DOHH2 (cell line): ENCODE results near the gene ATP2A3.
A peak's percentile ranks its signal among the peaks of the same experiment; 100 is the strongest.

Source experiments
- H3F3A ChIP-seq: fragments of 200-600 bp; sonication (generic), shearing (Covaris generic); 2 replicates; pipeline ENCODE4 v1.6.0; 2016; ENCODE audit warnings: antibody characterized with exemption, mild to moderate bottlenecking; ENCODE audit not compliant: control insufficient read depth, insufficient read depth
- H3K27ac ChIP-seq: fragments of 200-600 bp; sonication (generic); 2 replicates; pipeline ENCODE4 v1.5.1; 2014; ENCODE audit warnings: low read depth, mild to moderate bottlenecking, low read length, moderate library complexity
- H3K27me3 ChIP-seq: fragments of 200-600 bp; sonication (generic); 2 replicates; pipeline ENCODE4 v1.6.1; 2014; ENCODE audit warnings: mild to moderate bottlenecking, low read length, mixed read lengths; ENCODE audit not compliant: control insufficient read depth
- H3K36me3 ChIP-seq: fragments of 200-600 bp; sonication (generic); 2 replicates; pipeline ENCODE4 v1.6.1; 2014; ENCODE audit warnings: mild to moderate bottlenecking, low read length, moderate library complexity, mixed read lengths; ENCODE audit not compliant: control insufficient read depth
- H3K4me1 ChIP-seq: fragments of 200-600 bp; sonication (generic); 2 replicates; pipeline ENCODE4 v1.6.1; 2014; ENCODE audit warnings: mild to moderate bottlenecking, low read length, mixed read lengths; ENCODE audit not compliant: control insufficient read depth
- H3K4me2 ChIP-seq: fragments of 200-600 bp; sonication (generic); 2 replicates; pipeline ENCODE4 v1.6.0; 2014; ENCODE audit warnings: mild to moderate bottlenecking, low read length, moderate library complexity
- H3K4me3 ChIP-seq: fragments of 200-600 bp; sonication (generic); 2 replicates; pipeline ENCODE4 v1.5.1; 2014; ENCODE audit warnings: mild to moderate bottlenecking, low read length, mixed read lengths
- H3K79me2 ChIP-seq: fragments of 200-600 bp; sonication (generic); 2 replicates; pipeline ENCODE4 v1.6.1; 2014; ENCODE audit warnings: mild to moderate bottlenecking, low read length, mixed read lengths; ENCODE audit not compliant: control insufficient read depth
- H3K9me2 ChIP-seq: fragments of 200-600 bp; sonication (generic); replicated peaks from 2 replicates; pipeline ENCODE4 v1.6.1; 2014; ENCODE audit warnings: mild to moderate bottlenecking, low read length, mixed read lengths; ENCODE audit not compliant: control insufficient read depth
- H3K9me3 ChIP-seq: fragments of 200-600 bp; sonication (generic); 2 replicates; pipeline ENCODE4 v1.6.1; 2014; ENCODE audit warnings: antibody characterized with exemption, low read length, mixed read lengths; ENCODE audit not compliant: control insufficient read depth, insufficient read depth
- H4K20me1 ChIP-seq: fragments of 200-600 bp; sonication (generic); 2 replicates; pipeline ENCODE4 v1.6.0; 2014; ENCODE audit warnings: low read depth, mild to moderate bottlenecking, antibody characterized with exemption, low read length, moderate library complexity; ENCODE audit not compliant: control insufficient read depth, insufficient read depth
- CTCF ChIP-seq: fragments of 200-600 bp; sonication (generic); IDR thresholded peaks from one replicate; pipeline ENCODE4 v1.5.1; 2014; ENCODE audit warnings: antibody characterized with exemption, mild to moderate bottlenecking, low read depth, low read length; ENCODE audit not compliant: poor library complexity, severe bottlenecking
- EZH2phosphoT487 ChIP-seq: fragments of 200-600 bp; sonication (generic); IDR thresholded peaks from 2 replicates; pipeline ENCODE4 v1.6.1; 2017; ENCODE audit warnings: borderline replicate concordance, mild to moderate bottlenecking, antibody characterized with exemption, low read length, moderate library complexity, mixed read lengths

The ATP2A3 gene

DNA sequence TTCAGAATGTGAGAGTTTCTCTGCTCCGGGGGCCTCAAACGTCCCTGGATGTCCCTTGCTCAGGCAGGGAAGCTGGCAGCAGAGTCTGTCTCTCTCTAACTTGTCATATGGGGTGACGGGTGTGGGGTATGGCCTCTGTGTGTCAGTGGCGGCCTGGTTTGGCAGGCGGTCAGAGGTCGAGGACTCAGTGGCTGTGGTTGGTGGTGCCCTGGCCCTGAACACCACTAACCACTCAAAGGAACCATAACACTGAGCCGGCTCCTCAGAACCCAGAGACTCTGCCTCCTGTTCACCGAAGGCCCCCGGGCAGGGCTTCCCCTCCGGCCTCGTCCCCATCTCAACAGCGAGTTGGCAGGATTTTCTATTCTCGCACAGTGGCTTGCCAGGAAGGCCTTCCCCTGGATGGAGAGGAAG is 48.6 kb downstream of the ATP2A3 start:
- Histone ChIP-seq H3K36me3 (peaks cover 4% of the 10 kb centered on the region), H3K27ac (peak overlapping the region; percentile 83), H3K4me1 (peaks cover 76% of the 10 kb centered on the region)

GRCh38 chr17:3914312-3914670 is 49.9 kb downstream of the ATP2A3 start:
- H4K20me1 ChIP-seq, result no peaks in the 10 kb centered on the region
- no peaks in the 10 kb centered on the region for H3K9me3 ChIP-seq
- peak overlapping the region; percentile 88 for H3K4me2 ChIP-seq
- H3K9me2 ChIP-seq, result no peaks in the 10 kb centered on the region
- H3K4me3 ChIP-seq, result peak overlapping the region; percentile 71
- peak overlapping the region; percentile 83 for H3K27ac ChIP-seq
- peaks cover 28% of the 10 kb centered on the region for H3K79me2 ChIP-seq
- H3K27me3 ChIP-seq, result no peaks in the 10 kb centered on the region
- TF ChIP-seq CTCF, result no peak
- TF ChIP-seq EZH2phosphoT487, result no peak
- H3F3A ChIP-seq, result peaks cover 23% of the 10 kb centered on the region
- peaks cover 79% of the 10 kb centered on the region for H3K4me1 ChIP-seq
- H3K36me3 ChIP-seq, result peaks cover 4% of the 10 kb centered on the region

More for the DNA sequence above, 48.6 kb downstream of the ATP2A3 start:
- H3K9me2 ChIP-seq, result no peaks in the 10 kb centered on the region
- TF ChIP-seq CTCF (no peak), EZH2phosphoT487 (no peak)
- peaks cover 28% of the 10 kb centered on the region for H3K79me2 ChIP-seq
- no peaks in the 10 kb centered on the region for H3K27me3 ChIP-seq
- peaks cover 23% of the 10 kb centered on the region for H3F3A ChIP-seq
- peak overlapping the region; percentile 88 for H3K4me2 ChIP-seq
- no peaks in the 10 kb centered on the region for H3K9me3 ChIP-seq
- H4K20me1 ChIP-seq, result no peaks in the 10 kb centered on the region
- peak overlapping the region; percentile 71 for H3K4me3 ChIP-seq

- Histone ChIP-seq H3K27me3 (no peaks in the 10 kb centered on the region), H4K20me1 (no peaks in the 10 kb centered on the region), H3K4me3 (peak overlapping the region; percentile 71), H3K9me2 (no peaks in the 10 kb centered on the region), H3F3A (peaks cover 21% of the 10 kb centered on the region), H3K9me3 (no peaks in the 10 kb centered on the region), H3K4me2 (peak overlapping the region; percentile 88), H3K36me3 (peaks cover 4% of the 10 kb centered on the region), H3K4me1 (peaks cover 76% of the 10 kb centered on the region), H3K27ac (peak overlapping the region; percentile 83), H3K79me2 (peaks cover 28% of the 10 kb centered on the region)
- no peak for TF ChIP-seq EZH2phosphoT487
- TF ChIP-seq CTCF, result peak; percentile 100
Observed at GRCh38 chr17:3913531-3914311, 50.5 kb downstream of the ATP2A3 start.
